ENCODE data around the gene BCKDHA. TPM values are rescaled to one million over a fixed set of nuclear protein-coding genes. Genes with fewer than 3 reads are reported as not detected.
"Not testable (repeated sequence)": the region's sequence is repeated elsewhere in the genome, so short reads cannot be mapped to it uniquely, and the experiment has no call there.

The BCKDHA gene
- total RNA-seq, 2 experiments from 2014 or later = 12.2 to 13.1 TPM

GRCh38 chr19:41377977-41378709, 19.5 kb upstream of the BCKDHA start:
- DNase-seq = peak in 2 of 14 experiments; percentile 44 to 45
- H3K9me3 Mint-ChIP-seq = no peaks in the 10 kb centered on the region
- no peaks in the 10 kb centered on the region for H3K36me3 ChIP-seq (ENCODE audit: insufficient read depth, low read length)
- no peaks in the 10 kb centered on the region for H3K27me3 Mint-ChIP-seq
- TF ChIP-seq CTCF (IDR thresholded peaks at IDR 0.05) = no peak
- H3K27ac Mint-ChIP-seq = no peak overlapping the region
- H3K27me3 ChIP-seq (ENCODE audit: control insufficient read depth in 1 of 2, insufficient read depth in 2 of 2, low read length in 2 of 2) = no peaks in the 10 kb centered on the region
- intact Hi-C loops (cut with DNase I, micrococcal nuclease) = no loop called here
- H3K4me3 Mint-ChIP-seq = peak overlapping the region; percentile 38
- H3K4me1 ChIP-seq (ENCODE audit: insufficient read depth, low read length) = peaks cover 20% of the 10 kb centered on the region
- ChIA-PET CTCF (interaction anchor here (0.6 to 0.7 kb wide), 2 partner anchors 48 to 71 kb away, joined by 3 read pairs; no protein-coding TSS in a partner anchor), POLR2A (interaction anchor here (0.6 to 0.8 kb wide), 3 partner anchors 20 to 114 kb away, joined by 3 read pairs; no protein-coding TSS in a partner anchor)
- no peak overlapping the region for H3K27ac ChIP-seq (ENCODE audit: low read depth in 1 of 2, low read length in 2 of 2)
- H3K4me1 Mint-ChIP-seq (ENCODE audit: low read depth) = peaks cover 14% of the 10 kb centered on the region
- no peaks in the 10 kb centered on the region for H3K9me3 ChIP-seq (ENCODE audit: control insufficient read depth in 1 of 2, insufficient read depth in 1 of 2, low read length in 2 of 2)
- no peak overlapping the region for H3K4me3 ChIP-seq (ENCODE audit: low read length)
- peak; percentile 56 for ATAC-seq (ENCODE audit: poor library complexity)
- H3K36me3 Mint-ChIP-seq (ENCODE audit: low read depth) = no peaks in the 10 kb centered on the region

- H3K4me3 ChIP-seq (ENCODE audit: low read length); H3K9me3 ChIP-seq (ENCODE audit: control insufficient read depth in 1 of 2, insufficient read depth in 1 of 2, low read length in 2 of 2); H3K27ac Mint-ChIP-seq; H3K36me3 ChIP-seq (ENCODE audit: insufficient read depth, low read length); H3K4me3 Mint-ChIP-seq; H3K27me3 Mint-ChIP-seq; H3K36me3 Mint-ChIP-seq (ENCODE audit: low read depth); CTCF ChIA-PET; ATAC-seq (ENCODE audit: poor library complexity); H3K4me1 ChIP-seq (ENCODE audit: insufficient read depth, low read length); H3K27me3 ChIP-seq (ENCODE audit: control insufficient read depth in 1 of 2, insufficient read depth in 2 of 2, low read length in 2 of 2); DNase-seq; H3K27ac ChIP-seq (ENCODE audit: low read depth in 1 of 2, low read length in 2 of 2); intact Hi-C loops (cut with DNase I, micrococcal nuclease); H3K9me3 Mint-ChIP-seq; H3K4me1 Mint-ChIP-seq (ENCODE audit: low read depth): not testable (repeated sequence)
- POLR2A ChIA-PET = interaction anchor here (1.5 kb wide), 1 partner anchor 16 kb away, joined by 4 read pairs; no protein-coding TSS in a partner anchor
These were observed 16.1 kb upstream of the BCKDHA start for GRCh38 chr19:41381536-41381935.

- H3K27ac ChIP-seq (ENCODE audit: low read depth in 1 of 2, low read length in 2 of 2) = no peak overlapping the region
- Mint-ChIP-seq H3K36me3 (ENCODE audit: low read depth) (peaks cover 27% of the 10 kb centered on the region), H3K4me1 (ENCODE audit: low read depth) (no peaks in the 10 kb centered on the region), H3K27me3 (no peaks in the 10 kb centered on the region), H3K4me3 (no peak overlapping the region), H3K27ac (no peak overlapping the region), H3K9me3 (no peaks in the 10 kb centered on the region)
- H3K4me3 ChIP-seq (ENCODE audit: low read length) = no peak overlapping the region
- ChIA-PET POLR2A (interaction anchor here (0.6 kb wide), 1 partner anchor 171 kb away, joined by 3 read pairs; no protein-coding TSS in a partner anchor), CTCF (interaction anchor here (0.6 kb wide), 1 partner anchor 73 kb away, joined by 3 read pairs; no protein-coding TSS in a partner anchor)
- TF ChIP-seq CTCF (IDR thresholded peaks at IDR 0.05) = no peak
- no peak for DNase-seq
- H3K4me1 ChIP-seq (ENCODE audit: insufficient read depth, low read length) = no peaks in the 10 kb centered on the region
- H3K27me3 ChIP-seq (ENCODE audit: control insufficient read depth in 1 of 2, insufficient read depth in 2 of 2, low read length in 2 of 2) = no peaks in the 10 kb centered on the region
- H3K9me3 ChIP-seq (ENCODE audit: control insufficient read depth in 1 of 2, insufficient read depth in 1 of 2, low read length in 2 of 2) = no peaks in the 10 kb centered on the region
- intact Hi-C loops (cut with DNase I, micrococcal nuclease) = no loop called here
- ATAC-seq (ENCODE audit: poor library complexity) = no peak
- H3K36me3 ChIP-seq (ENCODE audit: insufficient read depth, low read length) = peaks cover 16% of the 10 kb centered on the region
These were observed 13.3 kb upstream of the BCKDHA start for GRCh38 chr19:41384351-41384750.

All from CD4-positive, alpha-beta T cell (primary cell).